ENCODE measurements around the gene MYBPH. TPM values are rescaled to one million over a fixed set of nuclear protein-coding genes. Genes with fewer than 3 reads are reported as not detected.

Gene MYBPH
- total RNA-seq, 1 donor from 2014 or later = not detected

DNA sequence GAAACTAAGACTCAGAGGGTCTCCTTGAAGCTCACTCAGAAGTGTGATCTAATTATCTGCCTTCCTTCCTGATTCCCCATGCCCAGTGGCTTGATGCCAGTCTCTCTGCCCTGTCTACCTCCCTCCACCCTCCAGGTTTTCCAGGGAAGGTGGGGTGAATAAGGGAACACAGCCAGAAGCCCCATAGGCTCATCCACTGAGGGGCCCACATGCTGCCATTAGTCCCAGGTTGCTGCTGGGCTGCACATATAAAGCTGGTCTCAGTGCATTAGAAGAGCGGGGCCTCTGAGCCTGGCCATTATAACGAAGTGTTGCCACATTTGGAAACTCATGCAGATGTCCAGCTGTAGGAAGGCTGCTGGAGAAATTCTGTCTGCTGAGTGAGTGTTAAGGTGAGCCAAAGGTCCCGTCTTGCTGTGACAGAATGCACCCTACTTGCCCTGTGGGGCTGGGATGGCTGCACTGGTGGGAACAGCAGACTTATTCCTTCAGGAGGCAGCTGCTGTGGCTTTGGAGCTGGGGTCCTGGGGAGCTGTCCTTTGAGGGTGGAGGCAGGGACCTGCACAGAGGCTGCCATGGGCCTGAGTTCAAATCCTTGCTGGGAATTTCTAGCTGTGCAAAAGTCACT, 45.2 kb downstream of the MYBPH start:
- H3K27ac Mint-ChIP-seq = no peak overlapping the region
- TF ChIP-seq, protein P1, sequence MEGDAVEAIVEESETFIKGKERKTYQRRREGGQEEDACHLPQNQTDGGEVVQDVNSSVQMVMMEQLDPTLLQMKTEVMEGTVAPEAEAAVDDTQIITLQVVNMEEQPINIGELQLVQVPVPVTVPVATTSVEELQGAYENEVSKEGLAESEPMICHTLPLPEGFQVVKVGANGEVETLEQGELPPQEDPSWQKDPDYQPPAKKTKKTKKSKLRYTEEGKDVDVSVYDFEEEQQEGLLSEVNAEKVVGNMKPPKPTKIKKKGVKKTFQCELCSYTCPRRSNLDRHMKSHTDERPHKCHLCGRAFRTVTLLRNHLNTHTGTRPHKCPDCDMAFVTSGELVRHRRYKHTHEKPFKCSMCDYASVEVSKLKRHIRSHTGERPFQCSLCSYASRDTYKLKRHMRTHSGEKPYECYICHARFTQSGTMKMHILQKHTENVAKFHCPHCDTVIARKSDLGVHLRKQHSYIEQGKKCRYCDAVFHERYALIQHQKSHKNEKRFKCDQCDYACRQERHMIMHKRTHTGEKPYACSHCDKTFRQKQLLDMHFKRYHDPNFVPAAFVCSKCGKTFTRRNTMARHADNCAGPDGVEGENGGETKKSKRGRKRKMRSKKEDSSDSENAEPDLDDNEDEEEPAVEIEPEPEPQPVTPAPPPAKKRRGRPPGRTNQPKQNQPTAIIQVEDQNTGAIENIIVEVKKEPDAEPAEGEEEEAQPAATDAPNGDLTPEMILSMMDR (IDR thresholded peaks at IDR 0.05; ENCODE audit: unreplicated experiment) = no peak
- H3K4me1 Mint-ChIP-seq (ENCODE audit: low read depth) = peaks cover 10% of the 10 kb centered on the region
- peaks cover 59% of the 10 kb centered on the region for H3K27me3 Mint-ChIP-seq
- H3K4me3 Mint-ChIP-seq (ENCODE audit: low read depth) = no peak overlapping the region
- no peaks in the 10 kb centered on the region for H3K36me3 Mint-ChIP-seq (ENCODE audit: insufficient read depth)
- no peaks in the 10 kb centered on the region for H3K9me3 Mint-ChIP-seq (ENCODE audit: low read depth)
- no peak for DNase-seq (ENCODE audit: low spot score, unreplicated experiment)

- Mint-ChIP-seq H3K27me3 (peaks cover 67% of the 10 kb centered on the region), H3K27ac (peak overlapping the region; percentile 24), H3K4me3 (ENCODE audit: low read depth) (no peak overlapping the region), H3K9me3 (ENCODE audit: low read depth) (no peaks in the 10 kb centered on the region), H3K36me3 (ENCODE audit: insufficient read depth) (no peaks in the 10 kb centered on the region), H3K4me1 (ENCODE audit: low read depth) (peaks cover 10% of the 10 kb centered on the region)
- no peak for DNase-seq (ENCODE audit: low spot score, unreplicated experiment)
- TF ChIP-seq, protein P1 (IDR thresholded peaks at IDR 0.05; ENCODE audit: unreplicated experiment) = no peak
Observed at GRCh38 chr1:203129501-203130231, 46.0 kb downstream of the MYBPH start.

DNA sequence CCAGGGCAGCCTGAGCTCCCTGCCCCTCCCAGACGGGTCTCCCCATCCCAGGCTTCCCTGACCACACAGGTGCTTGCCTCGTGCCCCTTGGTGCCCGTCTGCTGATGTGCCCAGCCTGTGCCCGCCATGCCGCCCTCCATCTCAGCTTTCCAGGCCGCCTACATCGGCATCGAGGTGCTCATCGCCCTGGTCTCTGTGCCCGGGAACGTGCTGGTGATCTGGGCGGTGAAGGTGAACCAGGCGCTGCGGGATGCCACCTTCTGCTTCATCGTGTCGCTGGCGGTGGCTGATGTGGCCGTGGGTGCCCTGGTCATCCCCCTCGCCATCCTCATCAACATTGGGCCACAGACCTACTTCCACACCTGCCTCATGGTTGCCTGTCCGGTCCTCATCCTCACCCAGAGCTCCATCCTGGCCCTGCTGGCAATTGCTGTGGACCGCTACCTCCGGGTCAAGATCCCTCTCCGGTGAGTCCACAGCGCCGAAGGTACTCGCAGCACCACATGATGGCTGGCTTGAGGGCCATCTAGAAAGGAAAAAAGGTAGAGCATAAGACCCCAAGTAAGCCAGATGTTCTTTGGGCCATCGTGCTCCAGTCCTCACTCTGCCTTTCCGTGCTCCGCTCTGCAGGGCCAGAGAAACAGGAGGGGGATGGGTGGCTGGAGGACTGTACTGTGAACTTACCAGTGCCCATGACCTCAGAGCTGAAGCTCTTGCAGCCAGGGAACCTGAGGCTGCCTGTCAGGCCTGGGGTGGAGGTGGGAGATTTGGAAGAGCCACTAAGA, 46.7 kb downstream of the MYBPH start:
- Mint-ChIP-seq H3K4me1 (ENCODE audit: low read depth) (peaks cover 12% of the 10 kb centered on the region), H3K9me3 (ENCODE audit: low read depth) (no peaks in the 10 kb centered on the region), H3K4me3 (ENCODE audit: low read depth) (no peak overlapping the region), H3K36me3 (ENCODE audit: insufficient read depth) (no peaks in the 10 kb centered on the region), H3K27me3 (peaks cover 72% of the 10 kb centered on the region), H3K27ac (no peak overlapping the region)
- TF ChIP-seq, protein P1 (IDR thresholded peaks at IDR 0.05; ENCODE audit: unreplicated experiment) = no peak
- no peak for DNase-seq (ENCODE audit: low spot score, unreplicated experiment)

DNA sequence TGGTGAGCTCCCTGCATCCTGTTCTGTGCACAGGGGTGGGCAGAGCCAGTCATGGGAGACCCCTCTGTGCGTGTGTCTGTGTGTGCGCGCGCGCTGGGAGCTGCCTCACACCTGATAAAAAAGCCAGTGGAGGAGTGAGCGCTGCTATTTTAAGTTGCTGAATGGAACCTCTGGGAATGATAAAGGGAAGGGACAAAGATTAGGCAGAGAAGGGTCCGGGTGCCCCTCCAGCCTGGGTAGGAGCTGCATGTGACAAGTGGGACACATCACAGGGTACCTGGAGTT, 47.3 kb downstream of the MYBPH start:
- Mint-ChIP-seq H3K9me3 (ENCODE audit: low read depth) (no peaks in the 10 kb centered on the region), H3K4me3 (ENCODE audit: low read depth) (peak overlapping the region; percentile 63), H3K27ac (no peak overlapping the region), H3K27me3 (peaks cover 74% of the 10 kb centered on the region), H3K36me3 (ENCODE audit: insufficient read depth) (no peaks in the 10 kb centered on the region), H3K4me1 (ENCODE audit: low read depth) (peaks cover 14% of the 10 kb centered on the region)
- TF ChIP-seq, protein P1 (IDR thresholded peaks at IDR 0.05; ENCODE audit: unreplicated experiment) = no peak
- DNase-seq (ENCODE audit: low spot score, unreplicated experiment) = no peak

- Mint-ChIP-seq H3K27ac (no peak within 1 kb of the TSS), H3K9me3 (ENCODE audit: low read depth) (no peaks in the 10 kb centered on the region), H3K4me1 (ENCODE audit: low read depth) (peaks cover 14% of the 10 kb centered on the region), H3K4me3 (ENCODE audit: low read depth) (peak within 1 kb of the TSS; percentile 63), H3K36me3 (ENCODE audit: insufficient read depth) (no peaks in the 10 kb centered on the region), H3K27me3 (peaks cover 75% of the 10 kb centered on the region)
- TF ChIP-seq, protein P1 (IDR thresholded peaks at IDR 0.05; ENCODE audit: unreplicated experiment) = peak; percentile 53
- DNase-seq (ENCODE audit: low spot score, unreplicated experiment) = peak; percentile 51
Observed at GRCh38 chr1:203127666-203128430, 47.8 kb downstream of the MYBPH start, which contains the start of gene ADORA1. ADORA1 (plus strand) TSS chr1:203127726; CDS start chr1:203128842, 1,116 bp downstream.
